H54 (cell line): ENCODE data around the gene CDK3.

Experiments
- DNase-seq: peaks from one replicate; pipeline ENCODE4 v3.0.0; 2011; ENCODE audit warnings: low spot score, mixed read lengths; ENCODE audit not compliant: insufficient read length
- FAIRE-seq: peaks from 3 replicates; lab custom pipeline; 2011; peaks lifted over from hg19 to GRCh38; lab: Jason Lieb, UNC
- POLR2A ChIP-seq: IDR thresholded peaks from 2 replicates; pipeline ENCODE4 v1.6.1; 2011; ENCODE audit warnings: low read depth, mild to moderate bottlenecking, low read length

The CDK3 gene

DNA sequence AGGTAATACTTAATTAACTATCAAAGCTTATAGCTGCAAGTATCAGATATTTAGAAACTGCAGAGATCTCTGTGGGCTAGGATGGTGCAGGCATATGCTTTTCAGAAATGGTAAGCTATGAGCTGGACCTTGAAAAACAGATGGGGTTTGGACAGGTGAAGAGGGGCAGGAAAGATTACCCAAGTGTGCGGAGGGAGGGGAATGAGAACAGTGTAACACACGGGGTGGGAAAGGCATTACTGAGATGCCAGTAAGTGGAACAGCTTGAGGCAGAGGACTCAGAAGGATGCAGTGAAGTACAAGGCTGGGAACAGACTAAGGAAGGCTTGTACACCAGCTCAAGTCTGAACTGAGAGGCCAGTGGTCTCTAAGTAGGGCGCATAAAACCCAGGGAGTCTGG is 48.6 kb downstream of the CDK3 start:
- no peak for FAIRE-seq

DNA sequence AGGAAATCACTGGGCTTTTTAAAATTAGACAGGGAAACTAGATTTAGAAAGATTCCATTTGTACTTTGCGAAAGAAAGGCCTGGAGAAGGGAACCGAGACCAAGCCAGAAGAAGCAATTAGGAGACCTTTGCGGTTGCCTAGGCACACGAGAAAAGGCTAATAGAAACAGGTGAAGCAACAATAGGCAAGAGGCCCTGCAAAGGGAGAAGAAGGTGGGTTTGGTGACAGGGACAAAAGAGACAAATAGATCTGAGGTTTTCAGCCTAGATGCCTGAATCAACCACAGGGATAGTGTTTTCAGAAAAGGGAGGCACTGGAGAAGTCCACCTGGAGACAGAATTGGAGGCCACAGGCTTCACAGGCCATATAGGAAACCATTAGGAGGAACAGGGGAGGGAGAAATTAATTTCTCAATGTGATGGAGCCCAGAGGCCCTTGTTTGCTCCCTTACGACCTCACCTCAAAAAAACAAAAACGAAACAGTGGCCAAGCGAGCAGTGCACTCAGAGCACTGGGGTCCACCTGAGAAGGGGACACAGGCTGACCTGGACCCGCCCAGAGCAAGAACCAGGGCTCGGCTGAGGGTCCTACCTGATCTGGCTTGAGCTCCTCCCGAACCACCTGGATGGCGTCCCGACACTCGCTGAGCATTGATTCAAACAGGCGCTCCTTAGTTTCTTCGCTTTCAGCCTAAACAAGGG is 49.3 kb downstream of the CDK3 start:
- DNase-seq, result no peak
- FAIRE-seq, result no peak
- TF ChIP-seq POLR2A, result no peak

More for the DNA sequence above, 48.6 kb downstream of the CDK3 start:
- TF ChIP-seq POLR2A, result no peak
- DNase-seq, result no peak

DNA sequence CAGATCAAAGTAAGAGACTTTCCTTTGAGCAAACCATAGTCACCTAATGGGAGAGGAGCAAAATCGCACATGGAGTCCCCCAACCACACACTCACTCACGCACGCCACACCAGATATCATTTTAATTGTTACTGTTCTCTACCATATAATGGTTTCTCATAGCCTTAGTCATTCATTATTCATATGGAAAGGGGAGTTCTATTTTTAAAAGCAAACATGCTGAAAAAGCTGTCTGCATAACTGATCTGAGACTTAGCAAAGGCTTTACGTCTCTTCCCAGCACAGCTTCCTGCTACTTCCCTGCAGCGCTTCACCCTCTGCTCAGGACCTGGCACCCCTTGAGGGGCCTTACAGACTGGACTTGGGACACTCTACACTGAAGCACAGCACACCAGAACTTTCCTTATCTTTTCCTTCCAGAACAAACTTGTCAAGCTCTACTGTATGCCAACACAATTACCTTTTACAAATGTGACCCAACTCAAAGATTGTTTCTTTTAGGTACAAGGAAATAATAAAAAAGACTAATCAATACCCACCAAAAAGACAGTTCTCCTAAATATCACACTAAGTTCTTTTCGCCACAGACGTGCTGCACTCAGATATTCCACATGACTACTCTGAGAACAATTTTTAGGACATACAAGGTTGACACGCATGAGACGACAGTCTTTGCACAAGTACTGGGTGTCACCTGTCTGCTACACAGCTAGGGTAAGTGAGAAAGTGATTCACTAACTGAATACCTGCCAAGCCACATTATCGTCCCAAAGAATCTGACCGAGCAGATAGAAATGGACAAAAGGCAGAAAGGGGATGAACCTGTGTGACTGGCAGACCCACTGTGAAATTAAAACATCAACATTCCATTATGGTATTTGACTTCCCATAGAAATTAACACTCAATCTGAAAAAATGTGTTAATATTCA is 50.1 kb downstream of the CDK3 start:
- no peak for TF ChIP-seq POLR2A
- no peak for FAIRE-seq
- DNase-seq, result no peak

DNA sequence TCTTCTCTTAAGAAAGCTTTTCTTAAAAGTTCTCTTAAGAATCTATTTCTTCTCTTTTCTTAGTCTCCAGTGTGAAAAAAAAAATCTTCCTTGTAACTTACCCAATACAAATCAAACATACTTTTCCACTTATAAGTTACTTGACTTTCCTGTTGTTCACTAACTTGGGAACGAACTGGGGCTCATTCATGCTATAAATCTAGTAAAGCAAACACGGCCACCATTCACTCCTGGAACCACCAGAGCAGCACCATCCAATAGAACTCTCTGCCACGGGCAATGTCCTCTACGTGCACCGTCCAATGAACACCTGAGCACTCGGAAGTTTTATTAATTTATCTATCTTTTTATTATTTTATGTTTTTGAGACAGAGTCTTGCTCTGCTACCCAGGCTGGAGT is 50.9 kb downstream of the CDK3 start:
- no peak for DNase-seq
- no peak for FAIRE-seq
- TF ChIP-seq POLR2A, result no peak

DNA sequence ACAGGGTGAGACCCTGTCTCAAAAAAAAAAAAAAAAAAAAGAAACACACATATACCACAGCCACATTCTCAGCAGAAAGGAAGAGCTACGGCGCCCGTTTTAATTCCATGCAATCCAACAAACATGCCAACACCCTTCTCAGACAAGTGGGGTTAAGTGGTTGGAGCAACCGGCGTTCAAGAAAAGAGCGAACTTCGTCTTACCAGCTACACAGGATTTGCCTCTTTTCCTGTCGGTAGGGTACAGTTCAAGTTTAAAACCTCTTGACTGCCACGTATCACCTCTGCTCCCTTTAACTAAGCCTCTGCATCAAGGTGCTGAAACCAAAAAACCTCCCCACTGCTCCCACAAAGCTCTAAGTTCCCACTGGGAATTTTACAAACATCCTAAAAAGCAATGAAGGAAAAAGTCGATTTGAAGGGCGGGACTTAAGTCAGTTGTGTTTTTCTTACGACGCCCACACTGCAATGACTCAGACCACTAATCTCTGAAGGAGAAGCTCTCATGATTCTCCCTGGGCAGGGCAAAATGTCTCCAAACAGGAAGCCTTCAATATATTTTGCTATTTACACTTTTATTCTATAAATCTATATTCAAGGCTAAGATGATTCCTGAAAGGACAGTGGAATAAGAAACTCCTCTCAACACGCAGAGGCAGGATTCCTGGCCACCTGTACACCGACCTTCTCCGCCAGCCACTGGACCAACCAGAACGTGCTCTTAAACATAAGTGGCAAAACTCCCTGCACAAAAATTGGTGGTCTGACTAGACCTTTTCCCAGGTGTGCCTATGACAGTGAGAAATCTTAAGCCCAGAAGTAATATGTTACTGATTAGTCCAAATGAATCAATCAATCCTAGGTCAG is 52.8 kb downstream of the CDK3 start:
- TF ChIP-seq POLR2A, result no peak
- FAIRE-seq (no peak), DNase-seq (no peak)

DNA sequence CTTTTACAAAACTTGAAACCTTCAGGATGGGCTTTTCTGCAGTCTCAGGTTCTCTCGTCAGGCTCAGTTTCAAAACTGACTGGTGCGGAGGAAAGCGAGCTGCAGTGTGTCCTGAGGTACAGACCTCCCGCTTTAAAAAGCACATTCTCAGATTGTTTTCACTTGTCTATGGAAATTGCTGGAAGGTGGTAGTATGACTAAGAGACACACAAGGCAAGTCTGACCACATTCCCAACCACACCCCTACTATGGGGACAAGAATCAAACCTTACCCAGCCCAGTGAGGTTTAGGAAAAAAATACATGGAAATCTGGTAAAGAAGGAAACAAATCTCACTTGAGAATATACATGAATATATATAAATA is 53.4 kb downstream of the CDK3 start:
- DNase-seq, result no peak
- TF ChIP-seq POLR2A, result no peak
- no peak for FAIRE-seq
